Kidney epithelial cell (primary cell): ENCODE results near the gene CMTR1. TPM values are rescaled to one million over a fixed set of nuclear protein-coding genes. Genes with fewer than 3 reads are reported as not detected.

Source experiments
- DNase-seq: peaks from one replicate; pipeline ENCODE4 v3.0.0-alpha.2; 2010; ENCODE audit warnings: low read depth
- H3K27me3 ChIP-seq: 2 replicates; pipeline ENCODE4 v1.6.0; 2011; ENCODE audit warnings: low read length; ENCODE audit not compliant: control insufficient read depth, insufficient read depth
- H3K36me3 ChIP-seq: 2 replicates; pipeline ENCODE4 v1.5.1; 2011; ENCODE audit warnings: low read length; ENCODE audit not compliant: control insufficient read depth, insufficient read depth
- H3K4me3 ChIP-seq: 2 replicates; pipeline ENCODE4 v1.5.1; 2011; ENCODE audit warnings: low read depth, mild to moderate bottlenecking, control low read depth, low read length
- CTCF ChIP-seq: IDR thresholded peaks from 2 replicates; pipeline ENCODE4 v1.5.1; 2011; ENCODE audit warnings: mild to moderate bottlenecking, moderate library complexity, low read length, control low read depth, inconsistent platforms; ENCODE audit not compliant: insufficient read depth, poor library complexity, severe bottlenecking
- total RNA-seq: library from RNA; depleted of rRNA; stranded (reverse); fragments of >200 nt; gene quantifications from 2 replicates; pipeline ENCODE4 v1.2.3, GENCODE V29; 2015

Gene CMTR1
- total RNA-seq, 1 donor from 2014 or later = 22.9 TPM

- peaks cover 35% of the 10 kb centered on the region for H3K27me3 ChIP-seq
- TF ChIP-seq CTCF = no peak
- DNase-seq = no peak
- no peaks in the 10 kb centered on the region for H3K36me3 ChIP-seq
- H3K4me3 ChIP-seq = no peak overlapping the region
These were observed 95.5 kb downstream of the CMTR1 start for GRCh38 chr6:37528541-37528940.

- H3K36me3 ChIP-seq = no peaks in the 10 kb centered on the region
- DNase-seq = no peak
- H3K4me3 ChIP-seq = no peak overlapping the region
- H3K27me3 ChIP-seq = peaks cover 47% of the 10 kb centered on the region
- TF ChIP-seq CTCF = no peak
These were observed 97.3 kb downstream of the CMTR1 start for GRCh38 chr6:37530297-37530696.

- Histone ChIP-seq H3K36me3 (no peaks in the 10 kb centered on the region), H3K27me3 (peaks cover 55% of the 10 kb centered on the region), H3K4me3 (no peak overlapping the region)
- TF ChIP-seq CTCF = no peak
- DNase-seq = no peak
These were observed 98.0 kb downstream of the CMTR1 start for GRCh38 chr6:37531026-37531425.

Other genes with a start within 250 kb of the CMTR1 start
- gene TBC1D22B, start 175.4 kb upstream of the CMTR1 start, total RNA-seq = 12.7 and 13.0 TPM in 2 replicates
- gene TMEM217, start 175.1 kb upstream of the CMTR1 start, total RNA-seq = 2.0 and 4.0 TPM in 2 replicates
- 13.8 and 16.8 TPM in 2 replicates for gene RNF8, start 79.2 kb upstream of the CMTR1 start, total RNA-seq
- 59.4 and 82.7 TPM in 2 replicates for gene CCDC167, start 66.7 kb downstream of the CMTR1 start, total RNA-seq